CD4-positive, alpha-beta T cell treated with Interleukin-4 for 1 hour (primary cell): ENCODE data around the gene OPRL1.

Experiments used
- DNase-seq, 2 donors: peaks; one replicate each; pipeline ENCODE4 v3.0.0-alpha.2; 2020 to 2022

The OPRL1 gene

GRCh38 chr20:64145458-64146300 is 65.8 kb downstream of the OPRL1 start:
- DNase-seq: peak in 1 of 2 donors; percentile 7

GRCh38 chr20:64146301-64146935 is 66.5 kb downstream of the OPRL1 start:
- peak in 1 of 2 donors; percentile 5 for DNase-seq

GRCh38 chr20:64146936-64147477 is 67.1 kb downstream of the OPRL1 start:
- peak in 1 of 2 donors; percentile 8 for DNase-seq

GRCh38 chr20:64148581-64148980 is 68.7 kb downstream of the OPRL1 start:
- no peak for DNase-seq

GRCh38 chr20:64149141-64149540 is 69.3 kb downstream of the OPRL1 start:
- DNase-seq: peak in 1 of 2 donors; percentile 2

GRCh38 chr20:64149809-64150560 is 70.1 kb downstream of the OPRL1 start:
- no peak for DNase-seq
